Neural progenitor cell (in vitro differentiated cells): ENCODE results near the gene IGFN1. TPM values are rescaled to one million over a fixed set of nuclear protein-coding genes. Genes with fewer than 3 reads are reported as not detected.

ENCODE experiments used
- DNase-seq: peaks from one replicate; pipeline ENCODE4 v3.0.0-alpha.2; 2016; ENCODE audit warnings: low spot score
- H2AFZ ChIP-seq: fragments of 200-600 bp; sonication (generic); replicated peaks from 2 replicates; pipeline ENCODE4 v1.6.1; 2016; ENCODE audit warnings: antibody characterized with exemption
- H3F3A ChIP-seq: fragments of 200-600 bp; sonication (generic); 2 replicates; pipeline ENCODE4 v1.6.1; 2016; ENCODE audit warnings: antibody characterized with exemption, low read depth
- H3K27ac ChIP-seq: fragments of 200-600 bp; sonication (generic); 2 replicates; pipeline ENCODE4 v1.5.1; 2016; ENCODE audit warnings: mild to moderate bottlenecking
- H3K27me3 ChIP-seq: fragments of 200-600 bp; sonication (generic); 2 replicates; pipeline ENCODE4 v1.6.1; 2016; ENCODE audit warnings: mild to moderate bottlenecking, moderate library complexity
- H3K36me3 ChIP-seq: fragments of 200-600 bp; sonication (generic); 2 replicates; pipeline ENCODE4 v1.5.1; 2016
- H3K4me1 ChIP-seq: fragments of 200-600 bp; sonication (generic); 2 replicates; pipeline ENCODE4 v1.6.1; 2016; ENCODE audit warnings: mixed run types
- H3K4me2 ChIP-seq: fragments of 200-600 bp; sonication (generic); 2 replicates; pipeline ENCODE4 v1.6.1; 2016
- H3K4me3 ChIP-seq: fragments of 200-600 bp; sonication (generic); 2 replicates; pipeline ENCODE4 v1.5.1; 2016
- H3K79me2 ChIP-seq: fragments of 200-600 bp; sonication (generic); 2 replicates; pipeline ENCODE4 v1.6.1; 2016; ENCODE audit warnings: low read depth
- H3K9ac ChIP-seq: fragments of 200-600 bp; sonication (generic); 2 replicates; pipeline ENCODE4 v1.6.1; 2016
- H3K9me3 ChIP-seq: fragments of 200-600 bp; sonication (generic); 2 replicates; pipeline ENCODE4 v1.5.1; 2016; ENCODE audit warnings: low read depth
- H4K20me1 ChIP-seq: fragments of 200-600 bp; sonication (generic); 2 replicates; pipeline ENCODE4 v1.6.1; 2016; ENCODE audit warnings: low read depth
- H3K27ac Mint-ChIP-seq: 3 replicates; pipeline ENCODE4 v1.8.0; 2021; ENCODE audit warnings: mixed read lengths
- H3K27me3 Mint-ChIP-seq: 2 replicates; pipeline ENCODE4 v1.8.0; 2022; ENCODE audit warnings: low read depth, mild to moderate bottlenecking, inconsistent platforms, moderate library complexity, mixed read lengths; ENCODE audit not compliant: insufficient read depth
- H3K36me3 Mint-ChIP-seq: 3 replicates; pipeline ENCODE4 v1.8.0; 2021; ENCODE audit warnings: mixed read lengths
- H3K4me1 Mint-ChIP-seq: 3 replicates; pipeline ENCODE4 v1.8.0; 2021; ENCODE audit warnings: mixed read lengths
- H3K4me3 Mint-ChIP-seq: 3 replicates; pipeline ENCODE4 v1.8.0; 2021; ENCODE audit warnings: mild to moderate bottlenecking, moderate library complexity, mixed read lengths
- H3K9me3 Mint-ChIP-seq: 3 replicates; pipeline ENCODE4 v1.8.0; 2020; ENCODE audit warnings: mixed read lengths
- EZH2 ChIP-seq: fragments of 200-600 bp; sonication (generic); IDR thresholded peaks from 2 replicates; pipeline ENCODE4 v1.6.1; 2017; ENCODE audit warnings: antibody characterized with exemption, mild to moderate bottlenecking, moderate library complexity
- EZH2phosphoT487 ChIP-seq: fragments of 200-600 bp; sonication (generic); IDR thresholded peaks from 2 replicates; pipeline ENCODE4 v1.6.1; 2017; ENCODE audit warnings: antibody characterized with exemption
- total RNA-seq: library from RNA; depleted of rRNA; stranded (reverse); fragments of >200 nt; gene quantifications from 2 replicates; pipeline ENCODE4 v1.2.3, GENCODE V29; 2015; ENCODE audit warnings: low replicate concordance
- TF ChIP-seq, protein P1 (sequence below): fragments of 200-600 bp; sonication (generic); IDR thresholded peaks from 2 replicates; pipeline ENCODE4 v1.5.1; 2017; ENCODE audit warnings: antibody characterized with exemption, mild to moderate bottlenecking

IGFN1 gene
- total RNA-seq, 1 donor from 2014 or later: not detected

DNA sequence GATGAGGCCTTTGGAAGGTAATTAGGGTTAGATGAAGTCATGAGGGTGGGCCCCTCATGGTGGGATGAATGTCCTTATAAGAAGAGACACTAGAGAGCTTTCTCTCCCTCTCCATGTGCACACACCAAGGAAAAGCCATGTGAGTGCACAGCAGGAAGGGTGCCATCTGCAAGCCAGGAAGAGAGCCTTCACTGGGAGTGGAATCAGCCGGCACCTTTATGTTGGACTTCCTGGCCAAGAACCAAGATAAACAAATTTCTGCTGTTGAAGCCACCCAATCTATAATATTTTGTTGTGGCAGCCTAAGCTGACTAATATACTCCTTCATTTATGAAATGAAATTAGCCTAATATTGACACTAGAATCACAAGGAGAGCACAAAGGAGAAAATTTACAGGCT lies 54.5 kb downstream of the IGFN1 start:
- Histone ChIP-seq H3K9me3 (no peaks in the 10 kb centered on the region), H3K27me3 (peaks cover 4% of the 10 kb centered on the region), H3K4me1 (no peaks in the 10 kb centered on the region), H3K4me3 (no peak overlapping the region), H2AFZ (no peak overlapping the region), H3K36me3 (peaks cover 4% of the 10 kb centered on the region), H3K9ac (no peak overlapping the region), H3K4me2 (no peak overlapping the region), H3K27ac (no peak overlapping the region), H4K20me1 (no peaks in the 10 kb centered on the region), H3F3A (no peaks in the 10 kb centered on the region), H3K79me2 (no peaks in the 10 kb centered on the region)
- Mint-ChIP-seq H3K4me3 (no peak overlapping the region), H3K9me3 (peaks cover 10% of the 10 kb centered on the region), H3K27ac (no peak overlapping the region), H3K27me3 (no peaks in the 10 kb centered on the region), H3K4me1 (no peaks in the 10 kb centered on the region), H3K36me3 (no peaks in the 10 kb centered on the region)
- no peak for DNase-seq
- no peak for TF ChIP-seq EZH2phosphoT487

DNA sequence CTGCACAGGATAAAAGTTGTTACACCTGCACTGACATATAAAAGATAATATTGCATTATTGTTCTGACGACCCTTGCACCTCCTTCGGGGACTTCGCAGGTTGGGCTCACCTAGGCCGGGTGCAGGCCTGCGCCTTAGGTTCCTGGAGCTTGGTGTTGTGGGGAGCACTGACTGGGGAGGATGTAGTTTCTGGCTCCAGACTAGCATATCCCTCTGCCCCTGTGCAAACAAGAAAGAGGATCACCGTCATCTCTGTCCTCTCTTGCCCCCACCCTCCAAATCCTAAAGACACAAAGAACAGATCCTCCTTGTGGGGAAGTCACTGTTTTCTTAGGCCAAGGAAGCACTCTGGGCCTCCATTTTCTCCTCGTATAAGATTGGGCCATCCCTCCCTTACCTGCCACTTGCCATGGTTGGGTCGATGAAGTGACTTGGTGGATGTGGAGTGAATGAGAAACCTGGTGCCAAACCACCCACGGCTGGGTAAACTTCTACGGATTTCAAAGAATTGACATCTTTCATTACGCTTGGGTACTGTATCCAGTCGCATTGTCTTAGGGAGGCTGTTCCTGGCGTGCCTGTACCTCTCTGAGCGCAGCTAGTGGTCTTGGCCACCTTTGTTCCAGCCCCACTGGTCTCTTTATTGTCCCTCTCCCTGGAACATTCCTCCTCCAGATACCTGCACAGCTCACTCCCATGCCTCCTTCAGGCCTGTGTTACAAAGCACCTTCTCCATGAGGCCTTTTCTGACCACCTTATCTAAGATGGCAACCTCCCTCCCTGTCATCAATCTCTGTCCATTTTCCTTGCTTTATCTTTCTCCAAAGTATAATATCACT lies 58.3 kb downstream of the IGFN1 start:
- Histone ChIP-seq H3K4me1 (no peaks in the 10 kb centered on the region), H4K20me1 (no peaks in the 10 kb centered on the region), H3K9ac (no peak overlapping the region), H3K27me3 (no peaks in the 10 kb centered on the region), H3K27ac (no peak overlapping the region), H3K4me3 (no peak overlapping the region), H3K36me3 (no peaks in the 10 kb centered on the region), H3K79me2 (no peaks in the 10 kb centered on the region), H2AFZ (no peak overlapping the region), H3K4me2 (no peak overlapping the region), H3F3A (no peaks in the 10 kb centered on the region), H3K9me3 (no peaks in the 10 kb centered on the region)
- no peak overlapping the region for H3K27ac Mint-ChIP-seq
- DNase-seq: no peak
- H3K9me3 Mint-ChIP-seq: no peaks in the 10 kb centered on the region
- H3K4me1 Mint-ChIP-seq: no peaks in the 10 kb centered on the region
- no peaks in the 10 kb centered on the region for H3K36me3 Mint-ChIP-seq
- H3K4me3 Mint-ChIP-seq: no peak overlapping the region
- no peak for TF ChIP-seq EZH2
- no peak for TF ChIP-seq EZH2phosphoT487
- TF ChIP-seq, protein P1, sequence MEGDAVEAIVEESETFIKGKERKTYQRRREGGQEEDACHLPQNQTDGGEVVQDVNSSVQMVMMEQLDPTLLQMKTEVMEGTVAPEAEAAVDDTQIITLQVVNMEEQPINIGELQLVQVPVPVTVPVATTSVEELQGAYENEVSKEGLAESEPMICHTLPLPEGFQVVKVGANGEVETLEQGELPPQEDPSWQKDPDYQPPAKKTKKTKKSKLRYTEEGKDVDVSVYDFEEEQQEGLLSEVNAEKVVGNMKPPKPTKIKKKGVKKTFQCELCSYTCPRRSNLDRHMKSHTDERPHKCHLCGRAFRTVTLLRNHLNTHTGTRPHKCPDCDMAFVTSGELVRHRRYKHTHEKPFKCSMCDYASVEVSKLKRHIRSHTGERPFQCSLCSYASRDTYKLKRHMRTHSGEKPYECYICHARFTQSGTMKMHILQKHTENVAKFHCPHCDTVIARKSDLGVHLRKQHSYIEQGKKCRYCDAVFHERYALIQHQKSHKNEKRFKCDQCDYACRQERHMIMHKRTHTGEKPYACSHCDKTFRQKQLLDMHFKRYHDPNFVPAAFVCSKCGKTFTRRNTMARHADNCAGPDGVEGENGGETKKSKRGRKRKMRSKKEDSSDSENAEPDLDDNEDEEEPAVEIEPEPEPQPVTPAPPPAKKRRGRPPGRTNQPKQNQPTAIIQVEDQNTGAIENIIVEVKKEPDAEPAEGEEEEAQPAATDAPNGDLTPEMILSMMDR: no peak
- peaks cover 3% of the 10 kb centered on the region for H3K27me3 Mint-ChIP-seq

GRCh38 chr1:201250326-201251011 lies 59.8 kb downstream of the IGFN1 start:
- no peaks in the 10 kb centered on the region for H4K20me1 ChIP-seq
- no peak overlapping the region for H3K4me3 ChIP-seq
- Mint-ChIP-seq H3K9me3 (no peaks in the 10 kb centered on the region), H3K4me3 (no peak overlapping the region), H3K36me3 (no peaks in the 10 kb centered on the region), H3K27me3 (peaks cover 3% of the 10 kb centered on the region), H3K27ac (no peak overlapping the region), H3K4me1 (no peaks in the 10 kb centered on the region)
- H2AFZ ChIP-seq: no peak overlapping the region
- H3K36me3 ChIP-seq: no peaks in the 10 kb centered on the region
- H3K27ac ChIP-seq: no peak overlapping the region
- no peaks in the 10 kb centered on the region for H3F3A ChIP-seq
- no peaks in the 10 kb centered on the region for H3K79me2 ChIP-seq
- no peaks in the 10 kb centered on the region for H3K27me3 ChIP-seq
- no peaks in the 10 kb centered on the region for H3K9me3 ChIP-seq
- no peak for DNase-seq
- TF ChIP-seq EZH2phosphoT487 (no peak), EZH2 (no peak)
- TF ChIP-seq, protein P1: no peak
- no peak overlapping the region for H3K9ac ChIP-seq
- no peaks in the 10 kb centered on the region for H3K4me1 ChIP-seq
- no peak overlapping the region for H3K4me2 ChIP-seq

GRCh38 chr1:201251411-201251810 lies 60.8 kb downstream of the IGFN1 start:
- Histone ChIP-seq H3K27me3 (no peaks in the 10 kb centered on the region), H3K27ac (no peak overlapping the region), H3K9ac (no peak overlapping the region), H2AFZ (no peak overlapping the region), H3K36me3 (no peaks in the 10 kb centered on the region), H3K4me3 (no peak overlapping the region), H3K4me1 (no peaks in the 10 kb centered on the region), H3K79me2 (no peaks in the 10 kb centered on the region), H3K4me2 (no peak overlapping the region), H4K20me1 (no peaks in the 10 kb centered on the region), H3F3A (no peaks in the 10 kb centered on the region), H3K9me3 (no peaks in the 10 kb centered on the region)
- no peak overlapping the region for H3K27ac Mint-ChIP-seq
- no peak for DNase-seq
- no peaks in the 10 kb centered on the region for H3K4me1 Mint-ChIP-seq
- peaks cover 3% of the 10 kb centered on the region for H3K27me3 Mint-ChIP-seq
- no peaks in the 10 kb centered on the region for H3K9me3 Mint-ChIP-seq
- no peak for TF ChIP-seq EZH2
- TF ChIP-seq, protein P1: no peak
- no peak for TF ChIP-seq EZH2phosphoT487
- H3K4me3 Mint-ChIP-seq: no peak overlapping the region
- H3K36me3 Mint-ChIP-seq: no peaks in the 10 kb centered on the region
